HL-60/S4 treated with phorbol 12-myristate 13-acetate at 8.2 ng/mL for 4 days and 3 days (cell line): ENCODE results near the gene RHBDF1.

Source experiments
- in situ Hi-C: fragments of 300-500 bp; cut with MboI; formaldehyde crosslinking; loops from 2 replicates; pipeline ENCODE4 v1.15.0; 2022; ENCODE audit warnings: low sequenced_read_pairs

RHBDF1 gene

DNA sequence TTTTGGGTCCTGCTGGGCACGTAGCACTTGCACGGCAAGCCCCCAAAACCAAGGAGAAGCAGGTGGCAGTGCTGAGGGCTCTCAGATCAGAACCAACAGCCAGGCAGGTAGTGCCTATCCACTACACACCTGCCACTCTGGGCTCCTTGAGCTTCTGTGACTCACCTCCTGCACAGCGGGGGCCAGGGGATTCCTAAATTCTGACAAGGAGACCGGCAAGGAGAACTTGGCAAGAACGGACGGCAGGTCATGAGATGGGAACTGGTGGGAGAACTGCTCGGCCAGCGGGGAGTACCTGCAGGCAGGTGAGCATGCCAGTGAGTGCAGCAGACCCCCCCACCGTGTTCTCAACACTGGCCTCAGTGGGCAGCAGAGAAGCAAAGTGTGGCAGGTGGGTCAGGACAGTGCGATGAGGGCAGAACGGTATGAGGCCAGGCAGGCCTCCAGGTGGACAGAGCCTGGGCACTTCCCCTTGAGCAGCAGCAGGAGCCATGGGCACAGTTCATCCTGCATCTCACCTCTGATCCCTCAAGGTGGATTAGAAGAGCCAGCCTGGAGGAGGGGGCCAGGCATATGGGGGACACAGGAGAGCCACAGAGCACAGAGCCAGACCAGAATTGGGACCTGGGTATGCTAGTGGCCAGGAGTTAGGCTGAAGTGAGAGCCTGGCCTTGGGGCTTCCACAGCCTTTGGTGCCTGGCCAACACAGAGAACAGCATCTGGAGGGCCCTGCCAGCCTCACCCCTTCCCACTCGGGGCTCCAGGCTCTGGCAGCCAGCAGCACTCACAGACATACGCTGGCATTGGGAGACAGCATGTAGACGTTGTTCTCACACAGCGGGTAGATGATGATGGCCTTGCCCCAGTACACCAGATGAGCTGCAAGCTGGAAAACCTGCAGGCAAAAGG is 20.3 kb upstream of the RHBDF1 start:
- in situ Hi-C loops: no loop called here

DNA sequence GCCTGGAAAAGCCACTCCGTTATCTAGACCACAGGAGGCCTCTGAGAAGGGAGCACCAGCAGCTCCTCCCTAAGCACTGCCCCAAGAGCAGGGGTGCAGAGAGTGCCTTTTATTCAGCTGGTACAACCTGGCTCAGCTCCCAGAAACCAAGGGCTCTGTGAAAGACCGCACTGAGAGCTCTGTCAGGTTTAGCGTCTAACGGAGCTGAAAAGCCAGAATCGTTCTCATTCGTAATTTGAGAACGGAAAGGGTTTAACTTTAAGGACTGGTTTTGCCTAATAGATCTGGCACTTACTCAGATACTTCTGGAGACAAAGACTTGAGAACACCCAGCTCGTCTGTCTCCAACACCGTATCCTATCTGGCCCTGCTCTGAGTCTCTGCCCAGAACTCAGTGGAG is 19.1 kb upstream of the RHBDF1 start:
- in situ Hi-C loops: no loop called here

DNA sequence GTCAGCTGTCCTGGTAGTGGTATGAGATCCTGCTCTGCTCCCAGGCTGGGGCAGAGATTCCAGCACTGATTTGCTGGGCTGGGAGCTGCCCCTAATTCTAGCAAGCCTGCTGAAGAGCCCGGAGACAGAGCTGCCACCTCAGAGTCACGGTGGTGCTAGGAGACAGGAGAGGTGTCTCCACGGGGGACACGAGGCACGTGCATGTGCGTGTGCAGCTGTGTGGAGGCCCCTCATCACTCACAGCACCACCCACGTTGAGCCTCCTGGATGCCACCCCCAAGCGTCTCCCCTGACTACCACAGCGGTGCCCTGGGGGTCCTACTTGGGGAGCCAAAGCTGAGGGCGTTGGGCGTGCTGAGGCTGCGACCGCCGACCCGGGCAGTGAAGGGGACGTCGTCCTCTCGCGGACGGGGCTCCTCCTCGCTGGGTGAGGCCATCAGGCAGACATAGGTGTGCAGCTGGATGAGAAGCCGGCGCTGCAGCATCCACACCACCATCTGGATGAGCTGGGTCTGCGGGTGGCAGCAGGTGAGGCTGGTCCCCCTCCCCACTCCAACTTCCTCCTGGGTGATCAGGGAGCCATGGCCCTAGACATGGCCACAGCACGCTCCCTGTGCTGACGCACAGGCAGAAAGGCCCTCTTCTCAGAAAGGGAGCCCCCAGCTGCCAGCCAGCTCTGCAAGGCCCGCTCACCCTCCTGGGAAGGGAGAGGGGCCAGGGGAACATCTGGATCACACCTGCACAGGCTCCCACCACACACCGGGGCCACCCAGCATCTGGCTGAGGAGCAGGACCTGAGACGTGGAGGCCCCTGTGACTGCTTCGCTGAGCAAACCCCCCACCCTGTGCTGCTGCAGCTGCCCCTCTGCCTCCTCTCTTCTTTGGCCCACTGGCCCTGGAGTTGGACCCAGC is 17.2 kb upstream of the RHBDF1 start:
- in situ Hi-C loops: no loop called here

DNA sequence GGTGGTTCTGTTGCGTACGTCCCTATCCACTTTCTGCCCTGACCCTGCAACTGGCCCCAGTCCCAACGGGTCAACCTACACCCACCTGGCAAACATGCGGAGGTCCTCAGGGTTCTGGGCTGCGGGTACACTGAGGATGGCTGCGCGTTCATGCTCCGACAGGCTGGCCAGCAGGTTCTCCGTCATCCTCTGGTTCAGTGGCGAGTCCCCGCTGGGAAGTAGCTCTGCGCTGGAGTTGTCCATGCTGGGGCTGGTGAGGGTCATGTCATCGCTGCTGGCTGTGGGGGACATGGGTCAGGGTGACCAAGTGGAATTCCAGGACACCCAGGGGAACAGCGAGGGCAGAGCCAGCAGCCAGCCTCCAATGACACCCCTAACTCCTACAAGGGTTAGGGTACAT is 16.2 kb upstream of the RHBDF1 start:
- in situ Hi-C loops: no loop called here

DNA sequence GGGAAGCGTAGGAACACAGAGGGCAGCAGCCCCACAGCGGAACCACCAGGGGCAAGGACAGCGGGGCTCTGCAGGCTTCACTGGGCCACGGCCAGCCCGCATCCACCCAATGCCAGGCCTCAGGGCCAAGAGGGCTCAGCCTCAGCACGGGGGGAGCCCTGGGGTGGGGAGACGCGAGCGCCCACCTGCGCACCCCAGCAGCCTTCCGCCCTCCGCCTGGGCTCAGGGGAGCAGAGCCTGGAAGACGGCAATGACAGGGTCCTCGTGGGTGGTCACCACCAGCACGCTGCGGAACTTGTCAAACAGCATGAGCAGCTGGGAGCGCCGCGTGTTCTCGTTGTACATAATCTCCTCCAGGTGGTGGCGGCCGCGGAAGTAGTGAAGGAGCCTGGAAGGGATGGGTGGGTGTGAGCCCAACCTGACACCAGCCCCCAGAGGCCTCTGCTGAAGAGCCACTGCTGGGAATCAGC is 14.1 kb upstream of the RHBDF1 start:
- in situ Hi-C loops: no loop called here

DNA sequence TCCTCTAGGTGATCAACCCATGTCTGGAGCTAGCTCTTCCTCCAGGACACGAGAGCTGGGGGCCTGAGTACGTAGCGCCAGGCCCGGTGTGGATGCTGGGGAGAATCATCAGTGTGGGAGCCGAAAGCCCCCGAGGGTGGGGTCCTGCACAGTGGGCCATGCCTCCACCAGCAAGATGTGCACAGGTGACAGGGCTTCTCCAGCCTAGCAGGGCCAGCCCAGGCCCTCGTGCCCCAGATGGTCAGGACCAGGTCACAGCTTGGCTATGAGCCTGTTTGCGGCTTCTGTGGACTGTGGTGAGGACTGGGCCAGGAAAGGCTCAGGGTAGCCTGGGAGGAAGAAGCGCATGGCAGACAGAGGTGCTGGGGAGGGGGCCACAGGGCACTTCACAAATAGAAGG is 13.4 kb upstream of the RHBDF1 start:
- in situ Hi-C loops: no loop called here

DNA sequence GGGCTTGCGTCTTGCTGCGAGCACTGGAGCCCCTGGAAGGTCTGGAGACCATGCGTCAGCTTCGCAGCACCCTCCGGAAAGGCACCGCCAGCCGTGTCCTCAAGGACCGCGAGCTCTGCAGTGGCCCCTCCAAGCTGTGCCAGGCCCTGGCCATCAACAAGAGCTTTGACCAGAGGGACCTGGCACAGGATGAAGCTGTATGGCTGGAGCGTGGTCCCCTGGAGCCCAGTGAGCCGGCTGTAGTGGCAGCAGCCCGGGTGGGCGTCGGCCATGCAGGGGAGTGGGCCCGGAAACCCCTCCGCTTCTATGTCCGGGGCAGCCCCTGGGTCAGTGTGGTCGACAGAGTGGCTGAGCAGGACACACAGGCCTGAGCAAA is 13.0 kb upstream of the RHBDF1 start:
- in situ Hi-C loops: no loop called here

DNA sequence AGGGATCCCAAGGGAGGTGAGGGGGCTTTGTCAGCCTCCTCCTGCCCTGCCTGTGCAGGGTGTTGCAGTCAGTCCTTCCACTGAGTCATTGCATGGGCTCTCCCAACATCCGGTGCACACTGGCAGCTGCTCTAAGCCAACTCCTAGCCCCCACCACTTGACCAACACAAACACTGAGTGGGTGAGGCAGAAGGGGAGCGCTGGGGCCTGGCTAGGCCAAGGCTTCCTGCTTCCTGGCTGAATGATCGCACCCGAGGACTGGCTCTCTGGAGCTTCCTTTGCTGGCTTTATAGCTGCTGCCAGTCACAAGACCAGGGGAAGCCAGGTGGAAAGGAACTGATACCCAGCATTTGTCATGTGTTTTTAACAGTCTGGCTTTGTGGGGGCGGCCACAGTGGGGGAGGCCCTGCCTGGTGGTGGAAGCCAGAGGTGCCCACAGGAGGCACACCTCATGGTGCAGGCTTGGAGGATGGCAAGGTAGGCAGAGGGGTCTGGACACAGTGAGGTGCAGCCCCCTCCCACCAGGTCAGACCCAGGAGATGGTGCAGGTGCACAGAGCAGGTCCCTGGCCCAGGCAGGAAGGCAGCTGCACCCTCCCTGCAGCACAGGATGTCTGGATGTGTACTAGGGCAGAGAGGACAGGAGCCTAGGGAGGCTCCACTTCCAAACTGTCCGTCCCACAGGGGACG is 12.4 kb upstream of the RHBDF1 start:
- in situ Hi-C loops: no loop called here

DNA sequence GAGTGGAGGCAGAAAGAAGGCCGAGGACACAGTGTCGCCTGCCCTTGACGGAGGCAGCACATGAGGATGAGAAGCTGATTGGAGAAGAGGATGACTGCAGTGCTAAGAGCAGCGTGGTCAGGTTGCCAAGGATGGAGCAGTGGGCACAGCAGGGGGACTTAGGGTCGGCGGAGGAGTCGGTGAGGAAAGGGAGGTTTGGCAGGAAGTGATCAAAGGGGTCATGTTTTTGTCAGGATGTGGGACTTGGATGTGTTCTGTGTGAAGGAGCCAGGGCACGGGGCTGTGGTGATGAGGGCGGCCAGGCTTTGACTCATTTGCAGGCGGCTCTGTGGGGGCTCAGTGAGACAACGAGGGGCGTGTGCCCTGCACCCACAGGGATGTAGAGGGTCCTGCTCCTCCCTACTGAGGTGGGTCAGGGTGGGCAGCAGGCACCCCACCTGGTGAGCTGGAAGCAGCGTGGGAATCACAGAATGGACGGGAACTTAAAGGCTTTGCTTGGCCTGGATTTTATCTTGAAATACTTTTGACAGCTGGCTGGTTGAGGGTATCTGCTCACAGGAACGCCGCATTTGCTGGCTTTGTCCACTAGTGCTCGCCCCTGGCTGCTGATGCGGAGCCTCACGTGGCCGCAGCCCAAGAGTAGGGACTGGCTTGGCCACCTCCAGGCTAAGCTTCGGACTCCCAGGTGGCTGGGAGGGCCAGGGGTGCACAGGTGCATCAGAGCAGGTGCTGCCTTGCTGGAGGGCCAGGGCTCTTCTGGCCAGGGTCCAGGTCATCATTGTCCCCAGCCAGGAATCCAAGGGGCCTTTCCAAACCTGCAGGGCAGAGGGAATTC is 11.6 kb upstream of the RHBDF1 start:
- in situ Hi-C loops: no loop called here

DNA sequence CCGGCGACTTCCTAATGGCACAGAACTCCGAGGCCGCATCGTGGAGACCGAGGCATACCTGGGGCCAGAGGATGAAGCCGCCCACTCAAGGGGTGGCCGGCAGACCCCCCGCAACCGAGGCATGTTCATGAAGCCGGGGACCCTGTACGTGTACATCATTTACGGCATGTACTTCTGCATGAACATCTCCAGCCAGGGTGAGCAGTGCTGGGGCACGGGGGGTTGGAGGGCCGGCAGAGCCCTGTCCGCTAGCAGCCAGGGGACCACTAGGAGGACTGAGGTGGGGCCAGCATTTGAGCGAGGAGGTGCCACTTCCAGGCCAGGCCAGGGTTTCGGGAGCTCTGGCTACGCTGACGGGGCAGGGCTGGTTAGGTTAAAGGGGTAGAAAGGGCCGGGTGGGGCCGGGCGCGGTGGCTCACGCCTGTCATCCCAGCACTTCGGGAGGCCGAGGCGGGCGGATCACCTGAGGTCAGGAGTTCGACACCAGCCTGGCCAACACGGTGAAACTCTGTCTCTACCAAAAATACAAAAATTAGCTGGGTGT is 10.7 kb upstream of the RHBDF1 start:
- in situ Hi-C loops: no loop called here

DNA sequence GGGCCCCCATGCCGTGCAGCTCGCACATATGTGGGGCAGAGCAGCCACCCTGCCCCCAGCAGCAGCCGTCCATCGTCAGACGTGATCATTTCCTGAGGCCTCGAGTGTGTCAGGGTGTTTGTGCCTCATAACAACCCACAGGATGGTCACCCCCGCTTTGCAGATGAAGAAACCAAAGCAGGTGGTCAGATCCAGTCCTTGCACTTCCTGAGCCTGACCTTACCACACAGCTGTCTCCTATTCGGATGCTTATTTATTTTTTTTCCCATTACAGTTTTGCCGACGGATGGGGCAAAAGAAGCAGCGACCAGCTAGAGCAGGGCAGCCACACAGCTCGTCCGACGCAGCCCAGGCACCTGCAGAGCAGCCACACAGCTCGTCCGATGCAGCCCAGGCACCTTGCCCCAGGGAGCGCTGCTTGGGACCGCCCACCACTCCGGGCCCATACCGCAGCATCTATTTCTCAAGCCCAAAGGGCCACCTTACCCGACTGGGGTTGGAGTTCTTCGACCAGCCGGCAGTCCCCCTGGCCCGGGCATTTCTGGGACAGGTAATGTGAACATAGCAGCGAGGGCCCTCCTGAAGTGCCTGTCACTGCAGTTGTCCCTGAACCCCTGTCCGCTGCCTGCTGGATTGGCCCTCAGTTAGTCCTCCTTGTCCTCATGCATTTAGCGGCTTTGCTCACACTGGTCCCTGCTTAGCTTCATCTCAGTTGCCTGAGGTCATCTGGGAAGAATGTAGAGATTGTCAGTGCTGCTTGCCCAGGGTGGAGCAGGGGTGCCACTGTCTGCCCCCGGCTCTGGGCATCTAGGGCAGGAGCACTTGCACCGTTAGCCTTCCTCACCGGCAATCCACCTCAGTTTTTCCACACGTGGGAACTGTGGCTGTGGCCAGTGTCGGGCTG is 7.0 kb upstream of the RHBDF1 start:
- in situ Hi-C loops: no loop called here

DNA sequence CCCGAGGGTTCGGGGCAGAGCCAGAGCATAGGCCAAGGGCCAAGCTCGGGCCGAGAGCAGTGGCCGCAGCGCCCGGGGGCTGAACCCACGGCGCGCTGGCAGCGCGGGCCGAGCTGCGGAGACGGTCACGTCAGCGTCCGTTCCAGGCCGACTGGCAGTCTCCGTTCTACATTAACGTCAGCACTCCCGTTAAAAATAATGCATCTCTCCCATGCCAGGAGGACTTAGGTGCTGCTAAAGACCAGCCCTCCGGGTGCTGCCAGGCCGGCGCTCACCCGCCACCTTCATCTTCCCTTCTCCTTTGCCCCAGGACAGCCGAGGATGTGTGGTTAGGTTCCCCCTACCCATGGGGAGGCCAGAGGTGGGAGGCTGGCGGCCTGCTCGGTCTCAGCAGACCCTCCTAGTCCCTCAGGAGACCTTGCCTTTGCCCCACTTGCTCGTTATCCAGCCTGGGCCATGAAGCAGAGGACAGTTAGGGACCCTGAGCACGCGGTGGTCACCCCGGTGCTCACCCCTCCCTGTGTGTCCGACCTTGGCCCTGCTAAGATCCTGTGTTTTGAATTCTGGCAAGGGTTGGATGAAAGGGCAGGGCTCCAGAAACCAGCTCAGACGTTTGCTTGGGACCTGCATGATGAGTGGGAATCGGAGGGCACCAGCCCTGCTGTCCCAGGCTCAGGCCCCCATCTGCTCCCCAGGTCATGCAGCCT is 6.2 kb upstream of the RHBDF1 start:
- in situ Hi-C loops: no loop called here

DNA sequence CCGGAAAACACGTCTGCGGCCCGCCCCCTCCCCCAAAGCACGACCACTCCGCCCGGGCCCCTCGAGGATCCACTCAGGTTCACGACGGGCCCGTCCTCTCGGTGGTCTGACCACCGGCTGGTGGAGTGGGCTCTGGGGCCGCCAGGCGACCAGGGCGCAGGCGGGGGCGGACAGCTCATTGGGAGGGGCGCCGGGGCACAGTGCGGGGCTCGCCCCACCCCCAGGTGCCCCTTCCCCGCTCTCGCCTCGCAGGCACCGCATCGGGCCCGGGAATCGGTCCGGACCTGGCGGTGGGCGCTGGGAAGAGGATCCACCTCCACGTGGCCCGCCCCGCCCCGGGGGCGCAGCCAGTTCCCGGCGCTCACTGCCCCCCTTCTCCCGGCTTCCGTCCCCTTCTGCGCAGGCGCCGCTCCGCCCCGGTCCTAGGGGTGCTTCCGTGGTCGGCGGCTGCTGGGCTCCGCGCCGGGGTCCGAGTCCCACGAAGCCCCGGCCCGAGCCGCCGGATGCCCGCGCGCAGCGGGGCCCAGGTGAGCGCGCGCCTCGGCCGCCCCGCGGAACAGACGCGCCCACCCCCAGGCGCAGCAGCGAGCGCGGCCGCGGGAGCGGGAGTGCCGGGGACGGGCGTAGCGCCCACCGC is 5.5 kb upstream of the RHBDF1 start, which contains the start of gene MPG:
Gene MPG, plus strand, starts transcription at position 419 of the 637 bp plus-strand sequence. Its CDS starts 85 bp downstream, at position 504.
- in situ Hi-C loops: no loop called here

DNA sequence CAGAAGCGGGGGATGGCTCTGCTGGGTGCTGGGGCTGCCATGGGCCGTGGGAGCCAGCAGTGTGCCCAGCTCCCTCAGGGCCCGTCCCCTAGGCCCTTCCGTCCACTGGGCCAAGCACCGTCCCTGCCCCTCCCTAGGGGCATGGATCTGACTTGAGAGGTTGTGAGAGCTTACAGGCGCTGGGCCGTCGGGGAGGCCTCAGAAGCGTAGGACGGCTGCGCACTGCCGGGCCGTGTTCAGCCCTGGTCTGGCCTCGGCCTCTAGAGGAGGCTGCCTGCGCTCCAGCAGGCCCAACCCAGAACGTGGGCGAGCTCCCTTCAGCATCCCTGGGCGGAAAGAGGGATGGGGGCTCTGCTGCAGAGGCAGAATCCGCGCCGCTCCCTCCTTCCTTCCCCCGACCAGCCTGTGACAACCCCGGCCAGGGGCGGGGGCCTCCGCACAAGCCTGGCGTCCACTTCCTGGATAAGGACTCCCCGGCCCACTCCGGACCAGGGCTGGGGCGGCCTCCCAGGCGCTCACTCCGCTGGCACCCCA is 4.9 kb upstream of the RHBDF1 start:
- in situ Hi-C loops: no loop called here

DNA sequence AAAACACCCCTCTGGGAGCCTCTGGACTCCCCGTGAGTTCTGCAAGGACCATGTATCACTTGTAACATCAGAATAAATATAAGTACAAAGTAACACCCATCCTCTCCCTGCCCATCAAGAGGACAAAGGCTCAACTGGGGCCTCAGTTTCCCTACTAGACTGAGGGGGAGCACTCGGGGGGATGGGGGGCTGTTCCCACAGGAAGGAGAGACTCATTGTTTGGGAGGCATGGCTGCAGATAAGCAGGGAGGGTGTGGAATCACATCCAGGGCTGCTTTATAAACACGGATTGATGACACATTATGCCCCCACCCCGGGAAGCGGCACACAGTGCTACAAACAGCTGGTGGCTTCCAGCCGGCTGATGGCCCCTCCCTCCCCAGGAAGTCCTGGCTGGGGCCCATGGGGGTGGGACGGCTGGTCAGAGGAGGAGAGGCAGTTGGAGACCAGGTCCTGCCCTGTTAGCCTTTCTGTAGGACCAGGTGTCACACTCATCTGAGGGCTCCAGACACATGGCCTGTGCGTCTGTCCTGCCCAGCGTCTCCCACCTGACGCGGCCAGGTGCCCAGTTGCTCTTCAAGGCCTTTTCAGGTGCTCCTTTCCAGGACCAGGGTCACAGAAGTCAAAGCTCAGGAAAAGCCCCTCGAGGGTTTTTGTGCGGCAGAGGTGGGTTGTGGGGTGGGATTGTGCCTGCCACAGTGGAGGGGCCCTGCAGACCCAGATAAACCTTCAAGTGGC is 4.3 kb upstream of the RHBDF1 start:
- in situ Hi-C loops: no loop called here

DNA sequence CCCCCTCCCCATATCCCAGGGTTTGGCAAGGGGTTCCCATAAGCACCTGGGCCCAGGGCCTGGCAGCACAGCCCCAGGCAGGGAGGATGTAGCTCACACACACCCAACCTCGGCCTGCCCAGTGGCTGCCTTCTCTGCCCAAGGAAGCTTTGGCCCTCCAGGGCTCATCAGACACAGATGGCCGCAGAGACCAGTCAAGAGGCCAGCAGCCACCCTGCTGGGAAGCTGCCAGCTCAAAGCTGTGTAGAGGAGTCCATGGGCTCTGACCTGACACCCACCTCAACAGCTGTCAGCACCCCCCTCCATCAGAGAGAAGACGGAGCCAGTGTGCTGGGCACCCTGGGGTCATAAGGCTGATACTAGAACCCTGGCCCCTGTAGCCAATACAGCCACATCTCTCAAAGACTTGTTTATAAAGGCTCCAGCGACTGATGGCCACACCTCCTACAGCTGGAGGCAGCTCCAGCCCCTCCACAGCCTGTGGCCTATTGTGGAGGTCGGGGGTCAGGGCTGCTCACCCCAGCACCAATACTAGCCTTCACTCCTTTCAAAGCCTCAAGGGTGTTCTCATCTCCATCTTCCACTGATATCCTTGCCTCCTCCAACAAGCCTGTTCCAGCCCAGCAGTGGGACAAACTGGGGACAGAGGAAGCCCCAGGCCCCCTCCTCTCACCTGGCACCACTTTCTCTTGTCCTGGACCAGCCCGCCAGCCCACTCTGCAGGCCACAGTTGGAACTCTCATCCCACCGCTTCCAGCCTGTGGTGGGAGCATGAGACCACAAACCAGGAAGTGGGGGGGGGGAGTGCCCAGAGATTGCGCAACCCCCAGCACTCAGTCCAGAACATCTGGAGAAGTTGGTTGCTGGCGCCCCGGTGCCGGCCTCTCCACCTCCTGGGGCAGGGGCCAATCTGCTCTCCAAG is 3.4 kb upstream of the RHBDF1 start:
- in situ Hi-C loops: no loop called here
